ENCODE measurements around the gene POU6F2.
A peak's percentile ranks its signal among the peaks of the same experiment; 100 is the strongest.

Gene POU6F2

GRCh38 chr7:39339591-39339990 lies 361.9 kb downstream of the POU6F2 start:
- no peak for TF ChIP-seq CTCF (IDR thresholded peaks at IDR 0.05; ENCODE audit: low read depth, low read length)
- no peak overlapping the region for H3K4me3 ChIP-seq (ENCODE audit: low read depth, low read length)

GRCh38 chr7:39341083-39341482 lies 363.4 kb downstream of the POU6F2 start:
- no peak overlapping the region for H3K4me3 ChIP-seq (ENCODE audit: low read depth, low read length)
- no peak for TF ChIP-seq CTCF (IDR thresholded peaks at IDR 0.05; ENCODE audit: low read depth, low read length)

- H3K4me3 ChIP-seq (ENCODE audit: low read depth, low read length), result no peak overlapping the region
- no peak for TF ChIP-seq CTCF (IDR thresholded peaks at IDR 0.05; ENCODE audit: low read depth, low read length)
Measured at GRCh38 chr7:39342763-39343162, 365.1 kb downstream of the POU6F2 start.

GRCh38 chr7:39349452-39350123 lies 371.9 kb downstream of the POU6F2 start:
- H3K4me3 ChIP-seq (ENCODE audit: low read depth, low read length), result no peak overlapping the region

GRCh38 chr7:39353615-39354376 lies 376.1 kb downstream of the POU6F2 start:
- H3K4me3 ChIP-seq (ENCODE audit: low read depth, low read length), result no peak overlapping the region
- no peak for TF ChIP-seq CTCF (IDR thresholded peaks at IDR 0.05; ENCODE audit: low read depth, low read length)

More at GRCh38 chr7:39349452-39350123, 371.9 kb downstream of the POU6F2 start:
- TF ChIP-seq CTCF (IDR thresholded peaks at IDR 0.05; ENCODE audit: low read depth, low read length), result no peak

- no peak for TF ChIP-seq CTCF (IDR thresholded peaks at IDR 0.05; ENCODE audit: low read depth, low read length)
- H3K4me3 ChIP-seq (ENCODE audit: low read depth, low read length), result peak overlapping the region; percentile 8; the same call in 1 of the 2 replicates
Measured at GRCh38 chr7:39355664-39356063, 378.0 kb downstream of the POU6F2 start.

All from WI38 (cell line).